IPS DF 4.7 (cell line): Measurements from ENCODE around the gene SBF2.

Experiments used
- DNase-seq: peaks from one replicate; pipeline ENCODE4 v3.0.0-alpha.2; 2013; ENCODE audit warnings: low spot score; ENCODE audit errors: extremely low read depth

SBF2 gene

GRCh38 chr11:10317776-10318526 lies 23.9 kb upstream of the SBF2 start:
- DNase-seq = no peak

- no peak for DNase-seq
These were observed 23.2 kb upstream of the SBF2 start for GRCh38 chr11:10317151-10317755.

- no peak for DNase-seq
These were observed 21.1 kb upstream of the SBF2 start for GRCh38 chr11:10315083-10315482.

- no peak for DNase-seq
These were observed 20.4 kb upstream of the SBF2 start for GRCh38 chr11:10314199-10315072.

- no peak for DNase-seq
These were observed 17.8 kb upstream of the SBF2 start for GRCh38 chr11:10311802-10312201.

GRCh38 chr11:10310301-10310841 lies 16.4 kb upstream of the SBF2 start:
- no peak for DNase-seq

GRCh38 chr11:10309163-10310093 lies 15.4 kb upstream of the SBF2 start:
- no peak for DNase-seq

GRCh38 chr11:10308201-10308954 lies 14.4 kb upstream of the SBF2 start:
- DNase-seq = no peak

GRCh38 chr11:10307400-10308200 lies 13.6 kb upstream of the SBF2 start:
- DNase-seq = no peak

- no peak for DNase-seq
These were observed 13.0 kb upstream of the SBF2 start for GRCh38 chr11:10307022-10307399.

- DNase-seq = no peak
These were observed 12.2 kb upstream of the SBF2 start for GRCh38 chr11:10305964-10306918.

GRCh38 chr11:10305262-10305963 lies 11.4 kb upstream of the SBF2 start:
- no peak for DNase-seq

- DNase-seq = no peak
These were observed 10.7 kb upstream of the SBF2 start, which contains the start of gene ADM for GRCh38 chr11:10304495-10305261. Gene ADM, plus strand, starts transcription at chr11:10305073. Its CDS starts 628 bp downstream, at chr11:10305701.

GRCh38 chr11:10303558-10304363 lies 9.7 kb upstream of the SBF2 start:
- DNase-seq = no peak

- DNase-seq = no peak
These were observed 8.9 kb upstream of the SBF2 start for GRCh38 chr11:10302744-10303557.
